Cardiac muscle cell (in vitro differentiated cells and primary cell): ENCODE data around the gene ZNF136. TPM values are rescaled to one million over a fixed set of nuclear protein-coding genes. Genes with fewer than 3 reads are reported as not detected.

ENCODE experiments used
- DNase-seq, 2 donors: peaks; one replicate each; pipeline versions ENCODE4 v3.0.0 to v3.0.0-alpha.2; 2010 to 2017; ENCODE audit warnings: low read depth in 1 of 2, low spot score in 1 of 2
- H3K27ac ChIP-seq: fragments of 200-600 bp; sonication (generic); 2 replicates; pipeline ENCODE4 v1.5.1; 2016
- H3K27me3 ChIP-seq: fragments of 200-600 bp; sonication (generic); 2 replicates; pipeline ENCODE4 v1.6.0; 2016; ENCODE audit warnings: control low read depth
- H3K36me3 ChIP-seq: fragments of 200-600 bp; sonication (generic); 2 replicates; pipeline ENCODE4 v1.5.1; 2016; ENCODE audit warnings: control low read depth
- H3K4me1 ChIP-seq: fragments of 200-600 bp; sonication (generic); 2 replicates; pipeline ENCODE4 v1.8.1; 2017; ENCODE audit warnings: low read depth, mild to moderate bottlenecking, mixed run types
- H3K4me3 ChIP-seq: fragments of 200-600 bp; sonication (generic); 2 replicates; pipeline ENCODE4 v1.5.1; 2016; ENCODE audit warnings: mild to moderate bottlenecking
- H3K9me3 ChIP-seq: fragments of 200-600 bp; sonication (generic); 2 replicates; pipeline ENCODE4 v1.5.1; 2017; ENCODE audit warnings: low read depth, mild to moderate bottlenecking, control low read depth
- CTCF ChIP-seq: IDR thresholded peaks from 2 replicates; pipeline ENCODE4 v1.5.1; 2012; ENCODE audit warnings: low read depth, mild to moderate bottlenecking, low read length
- polyA plus RNA-seq: library from polyadenylated mRNA; unstranded; fragments of >200 nt; fragmentation: Nextera tagmentation; extraction: Ambion mirVana; gene quantifications from 2 replicates; pipeline ENCODE4 v1.2.1, GENCODE V29; 2016
- total RNA-seq: library from RNA; depleted of rRNA; stranded (reverse); fragments of >200 nt; gene quantifications from 2 replicates; pipeline ENCODE4 v1.2.3, GENCODE V29; 2016

ZNF136 gene
- total and polyA plus RNA-seq, 2 experiments from 2014 or later = 3.9 to 22.5 TPM

DNA sequence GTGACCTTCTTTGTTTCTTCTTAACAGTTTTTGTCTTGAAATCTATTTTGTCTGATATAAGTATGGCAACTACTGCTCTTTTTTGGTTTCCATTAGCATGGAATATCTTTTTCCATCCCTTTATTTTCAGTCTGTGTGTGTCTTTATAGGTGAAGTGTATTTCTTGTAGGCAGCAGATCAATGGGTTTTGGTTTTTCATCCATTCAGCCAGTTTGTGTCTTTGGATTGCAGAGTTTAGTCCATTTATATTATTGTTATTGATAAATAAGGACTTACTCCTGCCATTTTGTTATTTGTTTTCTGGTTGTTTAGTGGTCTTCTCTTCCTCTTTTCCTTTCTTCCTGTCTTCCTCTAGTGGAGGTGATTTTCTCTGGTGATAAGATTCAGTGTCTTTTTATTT, 54.4 kb downstream of the ZNF136 start:
- Histone ChIP-seq H3K4me1 (no peaks in the 10 kb centered on the region), H3K27me3 (no peaks in the 10 kb centered on the region), H3K9me3 (peaks cover 3% of the 10 kb centered on the region)

DNA sequence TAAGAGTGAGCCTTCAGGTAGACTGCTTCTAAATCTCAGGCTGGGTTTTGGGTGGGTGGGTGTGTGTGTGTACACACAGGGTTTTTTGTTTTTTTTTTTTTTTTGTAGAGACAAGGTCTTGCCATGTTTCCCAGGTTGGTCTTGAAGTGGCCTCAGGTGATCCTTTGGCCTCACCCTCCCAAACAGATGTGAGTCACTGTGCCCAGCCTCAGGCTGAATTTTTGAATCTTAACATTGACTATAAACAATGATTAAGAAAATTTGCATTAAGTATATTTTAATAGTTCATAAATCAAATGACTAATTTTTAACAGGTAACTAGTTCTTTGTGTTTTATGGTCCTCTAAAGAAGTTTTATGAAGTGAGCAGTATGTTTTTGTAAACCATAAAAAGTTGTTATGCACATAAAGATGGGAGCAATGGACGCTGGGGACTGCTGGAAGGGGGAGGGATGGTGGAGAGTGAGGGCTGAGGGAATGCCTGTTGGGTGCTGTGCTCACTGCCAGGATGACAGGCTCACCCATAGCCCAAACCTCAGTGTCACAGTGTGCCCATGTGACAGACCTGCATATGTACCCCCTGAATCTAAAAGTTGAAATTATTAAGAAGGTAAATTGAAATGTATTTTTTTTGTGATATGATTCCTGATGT, 60.2 kb downstream of the ZNF136 start:
- H3K4me3 ChIP-seq = no peak overlapping the region
- no peaks in the 10 kb centered on the region for H3K9me3 ChIP-seq
- no peak for TF ChIP-seq CTCF

More for the DNA sequence above, 54.4 kb downstream of the ZNF136 start:
- TF ChIP-seq CTCF = no peak
- H3K27ac ChIP-seq = no peak overlapping the region
- no peak for DNase-seq
- H3K4me3 ChIP-seq = no peak overlapping the region
- no peaks in the 10 kb centered on the region for H3K36me3 ChIP-seq

GRCh38 chr19:12224676-12225075, 61.8 kb downstream of the ZNF136 start:
- Histone ChIP-seq H3K4me1 (no peaks in the 10 kb centered on the region), H3K27ac (no peak overlapping the region), H3K36me3 (peaks cover 17% of the 10 kb centered on the region), H3K27me3 (no peaks in the 10 kb centered on the region), H3K4me3 (no peak overlapping the region), H3K9me3 (no peaks in the 10 kb centered on the region)
- DNase-seq = peak in 1 of 2 donors; percentile 11
- no peak for TF ChIP-seq CTCF

More for the DNA sequence above, 60.2 kb downstream of the ZNF136 start:
- peaks cover 14% of the 10 kb centered on the region for H3K36me3 ChIP-seq
- DNase-seq = no peak
- no peaks in the 10 kb centered on the region for H3K4me1 ChIP-seq
- H3K27ac ChIP-seq = no peak overlapping the region
- no peaks in the 10 kb centered on the region for H3K27me3 ChIP-seq

- no peaks in the 10 kb centered on the region for H3K9me3 ChIP-seq
- H3K4me3 ChIP-seq = no peak overlapping the region
- H3K27ac ChIP-seq = no peak overlapping the region
- peaks cover 25% of the 10 kb centered on the region for H3K36me3 ChIP-seq
- TF ChIP-seq CTCF = no peak
- DNase-seq = no peak
- H3K27me3 ChIP-seq = no peaks in the 10 kb centered on the region
- H3K4me1 ChIP-seq = no peaks in the 10 kb centered on the region
Observed at GRCh38 chr19:12229990-12230389, 67.1 kb downstream of the ZNF136 start.

DNA sequence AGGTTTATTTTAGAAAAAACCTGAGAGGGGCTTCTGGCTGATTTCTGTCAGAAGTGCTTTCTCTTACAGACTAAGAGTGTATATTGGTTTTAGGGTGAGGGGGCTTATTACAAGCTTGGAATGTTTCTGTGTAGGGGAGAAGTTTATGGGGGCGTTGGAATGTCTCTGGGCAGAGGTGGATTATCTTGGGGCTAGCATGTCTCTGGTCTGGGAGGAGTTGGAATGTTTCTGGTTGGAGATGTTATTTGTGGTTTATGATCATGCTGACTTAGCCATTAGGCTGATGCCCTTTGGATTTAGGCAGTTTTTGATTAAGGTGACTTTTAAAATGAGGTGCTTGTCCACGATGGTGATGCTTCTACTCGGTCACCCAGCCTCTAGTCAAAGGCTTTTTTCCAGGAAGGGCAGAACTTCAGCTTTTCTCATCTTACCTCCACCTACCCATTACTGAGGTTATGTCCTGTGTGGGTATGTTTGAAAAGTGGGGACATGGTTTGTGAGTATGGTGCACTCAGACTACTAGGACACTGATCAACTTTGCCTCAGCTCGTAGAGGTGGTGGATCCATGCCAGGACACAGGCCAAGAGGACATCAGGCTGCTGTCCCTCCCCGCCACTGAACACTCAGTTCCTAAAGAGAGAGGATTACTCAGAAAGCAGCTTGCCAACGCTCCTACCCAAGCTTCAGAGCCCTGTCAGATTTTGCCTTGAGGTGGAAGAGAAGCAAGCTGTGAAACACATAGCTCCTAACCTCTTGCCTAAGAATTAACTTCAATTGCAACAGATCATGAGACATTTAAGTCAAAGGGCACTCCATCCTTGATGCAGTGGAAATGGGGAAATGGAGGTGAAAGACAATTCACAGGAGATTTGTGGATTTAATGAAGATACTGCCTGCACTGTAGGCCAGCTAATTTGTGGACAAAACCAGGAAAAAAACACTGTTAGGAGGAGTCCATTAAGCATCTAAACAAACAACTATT, 68.1 kb downstream of the ZNF136 start:
- Histone ChIP-seq H3K27ac (no peak overlapping the region), H3K27me3 (no peaks in the 10 kb centered on the region), H3K9me3 (no peaks in the 10 kb centered on the region), H3K4me1 (no peaks in the 10 kb centered on the region), H3K4me3 (no peak overlapping the region), H3K36me3 (peaks cover 20% of the 10 kb centered on the region)
- TF ChIP-seq CTCF = no peak
- peak in 1 of 2 donors; percentile 3 for DNase-seq
